GM12801 (cell line): ENCODE measurements around the gene CPZ.

Experiments used
- CTCF ChIP-seq: IDR thresholded peaks from one replicate; pipeline ENCODE4 v1.5.1; 2011; ENCODE audit warnings: control low read depth; ENCODE audit not compliant: insufficient read length; ENCODE audit errors: extremely low read depth

The CPZ gene

GRCh38 chr4:8605289-8605688, 12.7 kb downstream of the CPZ start:
- TF ChIP-seq CTCF, result no peak

GRCh38 chr4:8606476-8606875, 13.9 kb downstream of the CPZ start:
- no peak for TF ChIP-seq CTCF

- no peak for TF ChIP-seq CTCF
Measured at GRCh38 chr4:8606966-8607365, 14.4 kb downstream of the CPZ start.

- no peak for TF ChIP-seq CTCF
Measured at GRCh38 chr4:8607603-8608481, 15.3 kb downstream of the CPZ start.

- no peak for TF ChIP-seq CTCF
Measured at GRCh38 chr4:8608714-8609391, 16.3 kb downstream of the CPZ start.

GRCh38 chr4:8609406-8609805, 16.8 kb downstream of the CPZ start:
- no peak for TF ChIP-seq CTCF

- no peak for TF ChIP-seq CTCF
Measured at GRCh38 chr4:8609824-8610350, 17.3 kb downstream of the CPZ start.
